Ovary (tissue), 9 donors: Measurements from ENCODE around the gene FAM193A. TPM values are rescaled to one million over a fixed set of nuclear protein-coding genes. Genes with fewer than 3 reads are reported as not detected.

Experiments
- DNase-seq, 5 donors: peaks; one replicate each; pipeline ENCODE4 v3.0.0-alpha.2; 2019 to 2020
- H3K27ac ChIP-seq, 2 donors: fragments of 200-600 bp; one replicate each; pipeline versions ENCODE4 v1.5.1 to v1.8.0; 2019 to 2022
- H3K27me3 ChIP-seq: fragments of 200-600 bp; one replicate; pipeline ENCODE4 v1.8.0; 2022
- H3K36me3 ChIP-seq: fragments of 200-600 bp; sonication (generic); one replicate; pipeline ENCODE4 v1.5.1; 2019
- H3K4me1 ChIP-seq: one replicate; pipeline ENCODE4 v1.8.1; 2013; ENCODE audit warnings: mild to moderate bottlenecking, moderate library complexity; ENCODE audit not compliant: insufficient read depth
- H3K4me3 ChIP-seq: fragments of 200-600 bp; sonication (generic); one replicate; pipeline ENCODE4 v1.5.1; 2017
- H3K9me3 ChIP-seq, 2 donors: fragments of 200-600 bp in 1 of 2; sonication (generic) in 1 of 2; one replicate each; pipeline versions ENCODE4 v1.5.1 to v1.8.1; 2013 to 2019; ENCODE audit warnings: mild to moderate bottlenecking in 1 of 2, moderate library complexity in 1 of 2
- CTCF ChIP-seq, 3 donors: fragments of 450-650 bp in 2 of 3; fragments of 200-600 bp in 1 of 3; IDR thresholded peaks; one replicate each; pipeline versions ENCODE4 v1.5.1 to v1.8.0; 2016 to 2022; ENCODE audit warnings: antibody characterized with exemption in 3 of 3, mild to moderate bottlenecking in 1 of 3
- EP300 ChIP-seq: sonication (generic); formaldehyde crosslinking; IDR thresholded peaks from one replicate; pipeline ENCODE4 v1.6.1; 2017; ENCODE audit warnings: antibody characterized with exemption
- POLR2A ChIP-seq: fragments of 450-650 bp; IDR thresholded peaks from one replicate; pipeline ENCODE4 v1.6.1; 2017; ENCODE audit warnings: antibody characterized with exemption, mild to moderate bottlenecking, moderate library complexity
- WGBS, 3 donors: extraction: QIAGEN DNeasy Blood & Tissue Kit in 1 of 3; methylation state at CpG; one replicate each; pipeline versions ENCODE4 v1.1.5 to v1.1.7; 2013 to 2017; 5-methylcytosine and 5-hydroxymethylcytosine counted together
- intact Hi-C, 4 donors: fragments of 100-400 bp; cut with DNase I; formaldehyde crosslinking; loops; one replicate each; pipeline versions ENCODE4 v1.11.0 to v1.15.1; 2022 to 2023
- polyA plus RNA-seq, 2 donors: library from polyadenylated mRNA; stranded (reverse); fragments of 200-250 nt in 1 of 2; fragments of 350-450 nt in 1 of 2; fragmentation: Illumina TruSeq in 1 of 2; extraction: RNeasy Lipid Tissue Mini Kit (QIAGEN cat#74804) in 1 of 2; gene quantifications; one replicate each; pipeline ENCODE4 v1.2.3, GENCODE V29; 2013 to 2014
- total RNA-seq, 7 donors: library from RNA; depleted of rRNA in 2 of 7; stranded (reverse); fragments of >200 nt in 2 of 7; fragmentation: NEBNext Ultra II Directional in 3 of 7; extraction: Animal tissue kit (Norgen Biotek cat#: 25700) in 3 of 7; gene quantifications; one replicate each; pipeline versions ENCODE4 v1.1.0 to v1.2.4, GENCODE V29; 2016 to 2023
- donor health status: DM: no; HTN: no; CAD: no; lungs with moderate emphysema.
- donor health status: DM: no; HTN: no; CAD: no.
- donor health status: Bipolar disorder and iron deficiency.
- donor health status: DM: yes; HTN: yes; CAD: no.
- donor health status: DM: no; HTN: no; CAD: no.
- donor health status: DM: yes; HTN: yes; CAD: no.

FAM193A gene
- total and polyA plus RNA-seq, 9 donors = 16.0 to 39.1 (median 28.7) TPM

GRCh38 chr4:2507259-2507658 lies 29.2 kb upstream of the FAM193A start:
- Histone ChIP-seq H3K9me3 (no peaks in the 10 kb centered on the region), H3K27me3 (no peaks in the 10 kb centered on the region), H3K27ac (no peak overlapping the region), H3K4me3 (no peak overlapping the region), H3K4me1 (no peaks in the 10 kb centered on the region), H3K36me3 (no peaks in the 10 kb centered on the region)
- TF ChIP-seq CTCF (IDR thresholded peaks at IDR 0.05) (no peak), POLR2A (no peak), EP300 (no peak)
- intact Hi-C loops = no loop called here
- no peak for DNase-seq
- WGBS, 3 donors = 92 to 98% (median 97%) methylated on average over 4 of the region's 4 CpGs

- Histone ChIP-seq H3K4me3 (no peak overlapping the region), H3K27ac (no peak overlapping the region), H3K27me3 (no peaks in the 10 kb centered on the region), H3K4me1 (no peaks in the 10 kb centered on the region), H3K9me3 (no peaks in the 10 kb centered on the region), H3K36me3 (no peaks in the 10 kb centered on the region)
- intact Hi-C loops = no loop called here
- no peak for TF ChIP-seq CTCF (IDR thresholded peaks at IDR 0.05)
- TF ChIP-seq EP300 = no peak
- TF ChIP-seq POLR2A = no peak
- no peak for DNase-seq
- 78 to 93% (median 85%) methylated on average over 7 of the region's 7 CpGs for WGBS, 3 donors
Measured at GRCh38 chr4:2507855-2508254, 28.6 kb upstream of the FAM193A start.

- no peaks in the 10 kb centered on the region for H3K36me3 ChIP-seq
- no peak overlapping the region for H3K27ac ChIP-seq
- no peaks in the 10 kb centered on the region for H3K9me3 ChIP-seq
- DNase-seq = no peak
- TF ChIP-seq CTCF (IDR thresholded peaks at IDR 0.05) (no peak), EP300 (no peak), POLR2A (no peak)
- intact Hi-C loops = no loop called here
- H3K27me3 ChIP-seq = no peaks in the 10 kb centered on the region
- H3K4me1 ChIP-seq = no peaks in the 10 kb centered on the region
- WGBS, 3 donors = 83 to 89% (median 85%) methylated on average over 13 of the region's 13 CpGs
- H3K4me3 ChIP-seq = no peak overlapping the region
Measured at GRCh38 chr4:2510351-2511259, 25.8 kb upstream of the FAM193A start.

- no peaks in the 10 kb centered on the region for H3K36me3 ChIP-seq
- H3K4me1 ChIP-seq = peaks cover 6% of the 10 kb centered on the region
- intact Hi-C loops = no loop called here
- H3K9me3 ChIP-seq = no peaks in the 10 kb centered on the region
- no peak overlapping the region for H3K27ac ChIP-seq
- H3K27me3 ChIP-seq = no peaks in the 10 kb centered on the region
- WGBS, 3 donors = 77 to 86% (median 83%) methylated on average over 9 of the region's 9 CpGs
- DNase-seq = no peak
- no peak overlapping the region for H3K4me3 ChIP-seq
- TF ChIP-seq EP300 = no peak
Measured at GRCh38 chr4:2511645-2512131, 24.8 kb upstream of the FAM193A start.
